GM19395 (cell line): ENCODE results near the gene TANC2.
A peak's percentile ranks its signal among the peaks of the same experiment; 100 is the strongest.
"Not testable (repeated sequence)": the region's sequence is repeated elsewhere in the genome, so short reads cannot be mapped to it uniquely, and the experiment has no call there.

Experiments
- ATAC-seq: cut with Tn5 transposase; IDR thresholded peaks from one replicate; pipeline ENCODE4 v1.9.1; 2021; ENCODE audit warnings: mild to moderate bottlenecking, moderate library complexity; ENCODE audit not compliant: unreplicated experiment

The TANC2 gene

DNA sequence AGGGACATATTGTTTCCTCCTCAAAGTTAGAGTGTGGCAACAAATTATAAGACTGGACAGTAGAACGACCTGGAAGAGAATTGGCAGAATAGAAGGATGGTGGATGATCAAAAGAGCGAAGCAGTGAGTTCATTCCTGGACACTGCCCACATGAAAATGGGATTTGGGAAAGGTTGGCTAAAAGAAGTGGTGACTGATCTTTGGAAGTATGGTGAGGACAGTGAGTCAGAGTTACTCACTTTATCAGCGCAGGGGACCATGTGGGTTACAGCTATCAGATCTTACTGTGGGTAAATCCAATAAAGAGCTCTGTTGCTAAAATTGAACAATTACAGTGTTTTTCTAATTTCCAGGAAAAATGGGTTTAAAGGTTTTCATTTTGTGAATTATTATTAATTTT, 2.7 kb upstream of the TANC2 start:
- ATAC-seq, result no peak

DNA sequence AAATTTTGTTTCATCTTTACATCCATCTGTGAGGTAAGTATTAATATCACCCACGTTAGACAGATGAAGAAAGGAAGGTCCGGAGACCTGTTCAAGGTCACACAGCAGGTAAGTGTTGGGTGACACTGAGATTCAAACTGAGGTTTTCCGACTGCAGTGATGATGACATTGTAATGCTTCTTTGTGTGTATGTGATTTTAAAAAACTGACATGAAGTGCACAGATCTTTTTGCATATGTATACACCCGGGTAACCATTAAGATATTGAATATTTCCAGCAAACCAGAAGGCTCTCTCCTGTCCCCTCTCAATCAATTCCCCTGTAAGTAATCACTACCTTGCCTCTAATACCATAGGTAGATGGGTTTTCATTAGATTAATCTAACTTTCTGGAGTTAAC, 1.5 kb upstream of the TANC2 start:
- no peak for ATAC-seq

DNA sequence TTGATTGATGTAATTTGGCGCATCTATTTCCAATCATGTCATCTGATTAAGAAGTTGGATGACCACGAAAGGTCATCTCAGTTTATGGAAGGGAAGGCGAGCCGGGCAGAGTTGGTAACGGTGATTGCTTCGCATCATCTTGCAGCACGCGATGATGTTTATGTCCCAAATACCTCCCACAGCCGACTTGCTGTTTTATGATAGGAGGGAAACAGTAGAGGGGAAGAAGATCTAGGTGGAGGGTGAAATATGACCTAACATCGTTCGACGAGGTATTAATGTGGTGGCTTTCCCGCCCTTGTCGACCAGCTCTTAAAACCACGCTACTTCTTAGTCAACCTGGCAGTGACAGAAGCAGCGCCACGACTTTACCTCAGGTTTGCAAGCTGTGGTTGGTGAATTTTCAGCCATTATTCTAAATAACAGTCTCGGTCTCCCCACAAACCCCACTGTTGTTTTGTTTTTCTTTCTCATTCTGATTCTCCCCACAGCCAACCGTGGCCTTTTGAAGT, 805 bp upstream of the TANC2 start:
- ATAC-seq, result peak; percentile 3

DNA sequence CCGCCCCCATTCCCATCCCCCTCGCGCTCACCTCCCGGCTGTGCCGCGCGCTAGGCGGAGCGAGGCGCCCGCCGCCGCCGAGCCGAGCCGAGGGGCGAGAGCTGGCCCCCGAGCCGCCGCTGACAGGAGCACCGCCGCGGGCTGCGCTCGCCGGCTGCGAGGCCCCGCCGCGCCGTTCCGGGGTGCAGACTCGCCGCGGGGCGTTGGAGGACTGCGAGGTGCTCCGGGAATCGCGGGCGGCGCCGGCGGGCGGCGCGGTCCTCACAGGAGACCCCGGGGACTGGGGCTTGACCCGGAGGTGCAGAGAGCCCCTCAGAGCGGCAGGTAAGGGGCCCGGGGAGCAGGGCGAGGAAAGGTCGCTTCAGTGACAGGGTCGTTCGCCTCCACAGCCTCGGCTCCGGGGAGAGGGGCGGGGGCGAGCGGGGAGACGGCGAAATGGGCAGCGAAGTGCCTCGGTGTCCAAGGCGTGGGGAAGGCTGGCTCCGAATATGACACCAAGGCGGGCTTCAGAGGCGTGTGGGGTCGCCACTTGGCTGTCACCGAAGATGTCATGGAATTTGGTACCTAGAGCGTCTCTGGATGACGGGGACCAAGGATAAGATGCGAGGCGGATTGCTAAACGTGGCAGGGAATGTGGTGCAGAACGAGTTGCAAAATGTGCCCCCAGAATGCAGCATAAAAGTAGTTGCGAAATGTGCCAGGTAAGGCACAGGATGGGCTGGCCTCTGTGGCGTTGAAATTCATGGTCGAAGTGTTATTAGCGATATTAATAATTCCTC, 580 bp downstream of the TANC2 start:
- no peak for ATAC-seq

GRCh38 chr17:62967205-62967529, 1.1 kb downstream of the TANC2 start:
- no peak for ATAC-seq

DNA sequence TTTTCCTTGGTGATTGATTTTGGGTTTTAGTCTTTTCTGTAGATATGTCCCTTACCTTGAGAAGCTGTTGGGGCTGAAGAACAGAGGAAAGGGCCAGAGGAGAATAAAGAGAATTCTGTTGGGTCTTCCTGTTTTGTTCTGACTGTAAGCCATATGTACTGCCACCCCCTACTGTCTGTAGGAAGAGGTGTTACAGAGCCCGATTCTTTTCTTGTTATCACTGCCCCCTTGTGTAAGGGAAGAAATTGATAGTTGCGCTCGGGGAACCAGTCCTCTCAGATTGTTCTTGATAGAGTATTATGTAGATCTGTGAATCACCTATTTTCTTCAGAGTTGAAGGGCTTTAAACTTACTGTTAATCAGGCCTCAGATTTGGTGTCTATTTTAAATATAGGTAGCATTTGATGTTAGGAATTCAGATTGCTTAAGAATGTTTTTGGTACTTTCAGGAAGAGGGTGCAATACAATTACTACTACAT, 2.4 kb downstream of the TANC2 start:
- peak; percentile 84 for ATAC-seq

GRCh38 chr17:62970610-62971009, 4.6 kb downstream of the TANC2 start:
- no peak for ATAC-seq

GRCh38 chr17:62971853-62972252, 5.8 kb downstream of the TANC2 start:
- ATAC-seq, result no peak

DNA sequence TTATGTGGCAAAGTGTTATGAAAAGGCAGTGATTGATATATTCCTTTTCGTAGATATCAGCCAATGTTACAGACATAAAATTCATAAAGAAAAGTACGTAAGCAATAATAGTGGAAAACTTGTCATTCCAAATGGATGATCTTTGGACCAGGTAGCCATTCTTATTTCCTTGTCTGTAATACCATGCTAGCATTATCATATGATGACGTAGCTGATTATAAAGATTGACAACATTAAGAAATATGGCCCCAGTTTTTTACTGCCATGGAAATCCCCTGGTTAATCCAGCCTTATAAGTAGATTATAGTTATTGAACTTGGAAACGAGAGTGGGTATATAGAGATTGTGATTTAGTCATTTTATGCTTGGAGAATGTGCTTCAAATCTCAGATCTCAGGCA, 8.8 kb downstream of the TANC2 start:
- ATAC-seq, result no peak

DNA sequence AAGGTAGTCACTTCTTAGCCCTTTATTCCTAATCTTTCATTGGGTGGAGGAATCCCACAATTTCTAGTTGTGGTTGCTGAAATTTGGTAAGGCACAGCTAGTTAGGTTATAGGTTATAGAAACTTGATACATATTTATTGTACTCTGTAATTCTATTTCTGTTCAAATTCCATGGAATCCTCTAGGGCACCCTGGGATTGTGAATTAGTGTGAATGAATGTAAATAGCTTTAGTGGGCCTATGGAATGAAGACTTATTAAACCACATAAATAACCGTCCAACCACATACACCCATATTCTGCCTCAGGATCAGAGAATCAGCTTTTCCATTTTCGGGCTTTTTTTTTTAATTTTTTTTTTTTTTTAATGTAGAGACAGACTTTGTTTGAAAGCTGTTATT, 9.2 kb downstream of the TANC2 start:
- no peak for ATAC-seq

- not testable (repeated sequence) for ATAC-seq
These were observed 10.7 kb downstream of the TANC2 start for GRCh38 chr17:62976643-62977231.

- ATAC-seq, result no peak
These were observed 14.8 kb downstream of the TANC2 start for GRCh38 chr17:62980842-62981241.

- no peak for ATAC-seq
These were observed 15.9 kb downstream of the TANC2 start for GRCh38 chr17:62981933-62982332.

DNA sequence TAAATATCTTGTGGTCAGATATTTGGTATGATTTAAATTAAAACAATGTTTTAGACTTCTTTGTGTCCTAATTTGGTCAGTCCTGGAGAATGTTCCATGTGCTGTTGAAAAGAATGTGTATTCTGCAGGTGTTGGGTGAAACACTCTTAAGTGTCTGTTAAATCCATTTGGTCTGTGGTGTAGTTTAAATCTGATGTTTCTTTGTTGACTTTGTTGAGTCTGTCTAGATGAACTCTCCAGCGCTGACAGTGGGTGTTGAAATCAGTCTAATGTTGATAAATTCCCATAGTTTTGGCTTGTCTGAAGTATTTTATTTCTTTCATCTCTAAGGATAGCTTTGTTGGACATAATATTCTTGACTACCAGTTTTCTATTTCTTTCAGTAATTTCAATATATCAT, 18.8 kb downstream of the TANC2 start:
- no peak for ATAC-seq

- no peak for ATAC-seq
These were observed 20.5 kb downstream of the TANC2 start for GRCh38 chr17:62986549-62986948.

GRCh38 chr17:62987136-62987535, 21.1 kb downstream of the TANC2 start:
- no peak for ATAC-seq

DNA sequence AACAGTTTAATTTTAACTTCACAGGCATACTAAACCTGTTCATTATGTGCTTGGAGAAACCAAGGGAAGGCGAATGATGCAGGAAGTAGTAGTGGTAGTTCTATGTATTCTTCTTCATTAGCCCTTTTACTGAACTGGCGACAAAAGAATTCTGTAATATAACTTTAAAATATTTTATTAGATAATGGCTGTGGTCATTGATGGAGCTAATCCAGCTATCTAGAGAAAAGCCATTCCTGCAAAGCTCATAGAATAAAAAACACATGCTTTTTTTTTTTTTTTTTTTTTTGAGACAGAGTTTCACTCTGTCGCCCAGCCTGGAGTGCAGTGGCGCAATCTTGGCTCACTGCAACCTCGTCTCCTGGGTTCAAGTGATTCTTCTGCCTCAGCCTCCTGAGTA, 23.5 kb downstream of the TANC2 start:
- no peak for ATAC-seq

GRCh38 chr17:62994931-62995330, 28.9 kb downstream of the TANC2 start:
- ATAC-seq, result no peak

DNA sequence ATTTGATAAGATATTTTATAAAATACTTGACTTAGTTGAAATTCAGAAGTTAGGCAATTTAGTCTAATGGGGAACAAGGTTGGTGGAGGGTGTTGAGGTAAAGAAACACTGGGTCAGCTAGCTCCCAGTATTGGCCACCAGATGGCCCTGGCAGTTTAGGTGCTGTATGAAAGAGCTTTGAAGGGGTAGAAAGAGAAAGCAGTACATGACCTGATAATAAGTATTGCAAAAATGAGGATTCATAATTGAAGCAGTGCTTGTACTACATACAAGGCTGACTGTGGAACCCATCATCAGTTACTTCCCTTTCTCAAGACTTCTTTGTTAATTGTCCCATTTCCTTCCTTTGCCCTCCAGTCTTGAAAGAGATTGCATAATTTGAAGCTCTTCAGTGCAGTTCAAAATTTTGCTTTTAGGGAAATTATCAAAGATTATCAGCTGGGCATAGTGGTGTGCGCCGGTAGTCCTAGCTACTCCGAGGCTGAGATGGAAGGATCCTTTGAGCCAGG, 29.4 kb downstream of the TANC2 start:
- no peak for ATAC-seq

- ATAC-seq, result no peak
These were observed 30.2 kb downstream of the TANC2 start for GRCh38 chr17:62996221-62996620.

DNA sequence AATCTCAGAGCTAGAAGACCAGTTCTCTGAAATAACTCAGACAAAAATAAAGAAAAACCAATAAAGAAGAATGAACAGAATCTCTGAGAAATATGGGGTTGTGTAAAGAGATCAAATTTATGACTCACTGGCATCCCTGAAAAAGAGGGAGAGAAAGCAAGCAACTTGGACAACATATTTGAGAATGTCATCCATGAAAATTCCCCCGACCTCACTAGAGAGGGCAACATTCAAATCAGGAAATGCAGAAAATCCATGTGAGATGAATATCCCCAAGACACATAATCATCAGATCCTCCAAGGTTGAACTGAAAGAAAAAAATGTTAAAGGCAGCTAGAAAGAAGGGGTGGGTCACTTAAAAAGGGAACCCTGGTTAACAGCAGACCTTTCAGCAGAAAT, 32.1 kb downstream of the TANC2 start:
- no peak for ATAC-seq

DNA sequence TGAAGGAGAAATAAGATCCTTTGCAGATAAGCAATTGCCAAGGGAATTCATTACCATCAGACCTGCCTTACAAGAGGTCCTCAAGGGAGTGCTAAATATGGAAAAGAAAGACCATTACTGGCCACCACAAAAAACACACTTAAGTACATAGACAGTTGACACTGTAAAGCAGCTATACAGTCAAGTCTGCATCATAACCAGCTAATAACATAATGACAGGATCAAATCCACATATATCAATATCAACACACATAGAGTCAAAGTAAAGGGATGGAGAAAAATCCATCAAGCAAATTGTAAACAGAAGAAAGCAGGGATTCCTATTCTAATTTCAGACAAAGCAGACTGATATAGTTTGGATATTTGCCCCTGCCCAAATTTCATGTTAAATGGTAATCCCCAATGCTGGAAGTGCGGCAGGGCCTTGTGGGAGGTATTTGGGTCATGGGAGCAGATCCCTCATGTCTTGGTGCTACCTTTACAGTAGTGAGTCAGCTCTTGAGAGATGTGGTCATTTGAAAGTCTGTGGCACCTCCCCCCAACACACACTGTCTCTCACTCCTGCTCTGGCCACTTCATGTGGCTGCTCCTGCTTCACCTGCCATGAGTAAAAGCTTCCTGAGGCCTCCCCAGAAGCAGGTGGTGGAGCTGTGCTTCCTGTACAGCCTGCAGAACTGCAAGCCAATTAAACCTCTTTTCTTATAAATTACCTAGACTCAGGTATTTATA, 32.8 kb downstream of the TANC2 start:
- ATAC-seq, result no peak
